Limb (tissue), 2 donors: Measurements from ENCODE around the gene SCT.

Experiments used
- DNase-seq, 2 donors: peaks; one replicate each; pipeline ENCODE4 v3.0.0-alpha.2; 2016; ENCODE audit errors: extremely low spot score in 2 of 2

The SCT gene

DNA sequence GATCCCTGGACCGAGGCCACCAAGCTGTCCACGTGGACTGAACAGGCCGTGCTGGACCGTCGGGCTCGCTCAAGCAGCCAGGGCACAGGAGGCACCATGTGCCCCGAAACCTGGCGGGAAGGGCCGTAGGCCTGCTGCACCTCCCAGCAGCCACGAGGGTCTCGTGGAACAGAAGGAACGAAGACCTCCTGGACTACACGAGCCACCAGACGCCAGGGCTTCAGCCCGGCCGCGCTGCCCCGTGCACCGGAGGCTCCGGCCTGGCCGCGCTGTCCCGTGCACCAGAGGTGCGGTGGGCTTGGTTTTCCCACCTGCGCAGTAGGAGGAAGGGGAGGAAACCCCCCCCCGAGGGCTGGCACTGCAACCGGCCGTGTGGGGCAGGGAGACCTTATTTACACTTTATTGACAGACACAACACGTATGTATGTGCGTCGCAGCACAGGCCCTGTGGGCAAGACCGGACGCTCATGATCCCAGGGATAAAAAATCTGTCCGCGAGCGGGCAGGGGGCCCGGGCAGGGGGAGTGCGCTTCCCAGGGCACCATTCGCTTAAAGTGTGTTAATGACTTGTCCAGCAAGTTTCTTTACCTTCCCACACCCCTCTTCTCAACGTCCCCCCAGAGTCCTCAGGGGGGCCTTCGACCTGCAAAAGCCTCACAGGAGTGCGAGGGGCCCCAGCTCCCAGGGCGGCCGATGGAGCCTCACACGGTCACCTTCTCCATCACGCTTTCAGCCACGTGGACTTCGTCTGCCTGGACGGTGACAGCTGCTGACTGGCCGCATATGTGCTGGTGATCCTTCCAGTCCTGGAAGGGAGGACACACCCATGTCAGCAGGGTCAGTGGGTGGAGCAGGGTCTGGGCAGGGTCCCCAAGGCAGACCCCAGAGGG, 17.1 kb upstream of the SCT start:
- no peak for DNase-seq

DNA sequence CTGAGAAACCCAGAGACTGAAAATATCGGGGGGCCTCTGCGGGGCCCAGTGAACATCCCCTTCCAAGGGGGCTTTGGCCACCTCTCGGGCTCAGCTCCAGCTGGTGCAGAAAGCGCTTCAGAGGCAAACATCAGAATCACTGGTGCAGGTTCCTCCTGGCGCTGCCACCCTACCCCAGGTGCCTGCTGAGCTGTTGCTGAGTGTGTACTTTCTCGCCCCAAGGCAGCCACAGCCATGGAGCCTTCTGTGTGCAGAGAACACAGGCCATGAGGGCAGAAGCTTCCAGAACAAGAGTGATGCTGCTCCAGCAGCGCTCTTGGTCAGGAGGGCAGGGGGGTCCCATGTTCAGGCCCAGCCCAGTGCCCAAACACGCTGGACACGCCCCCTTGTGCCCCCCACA, 16.4 kb upstream of the SCT start:
- DNase-seq: no peak

DNA sequence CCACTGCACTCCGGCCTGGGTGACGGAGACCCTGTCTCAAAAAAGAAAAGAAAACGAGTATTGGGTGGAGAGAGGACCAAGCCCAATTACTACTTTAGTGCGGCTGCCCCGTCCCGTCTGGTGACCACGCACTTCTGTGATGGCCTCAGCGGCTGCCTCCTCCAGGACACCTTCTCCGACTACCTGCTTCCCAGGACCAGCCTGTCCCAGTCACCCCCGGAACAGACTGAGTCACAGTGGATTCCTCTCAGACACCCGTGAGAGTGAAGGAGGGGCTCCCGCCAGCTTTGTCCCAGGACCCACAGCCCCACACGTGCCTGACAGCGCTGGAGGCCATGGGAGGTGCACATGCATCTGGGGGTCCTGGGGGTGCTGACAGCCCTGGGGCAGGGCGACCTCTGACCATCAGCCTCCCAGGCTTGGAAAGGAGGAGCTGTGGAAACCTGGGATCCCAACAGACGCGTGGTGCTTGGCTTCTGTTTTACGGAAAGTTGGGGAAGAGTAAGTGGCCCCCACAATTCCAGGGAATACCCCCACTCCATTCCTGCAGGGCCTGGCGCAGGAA, 14.9 kb upstream of the SCT start:
- DNase-seq: no peak

GRCh38 chr11:640021-640706, 13.2 kb upstream of the SCT start:
- DNase-seq: no peak

- no peak for DNase-seq
Measured at GRCh38 chr11:639332-639955, 12.5 kb upstream of the SCT start.

GRCh38 chr11:638631-639331, 11.8 kb upstream of the SCT start:
- no peak for DNase-seq

DNA sequence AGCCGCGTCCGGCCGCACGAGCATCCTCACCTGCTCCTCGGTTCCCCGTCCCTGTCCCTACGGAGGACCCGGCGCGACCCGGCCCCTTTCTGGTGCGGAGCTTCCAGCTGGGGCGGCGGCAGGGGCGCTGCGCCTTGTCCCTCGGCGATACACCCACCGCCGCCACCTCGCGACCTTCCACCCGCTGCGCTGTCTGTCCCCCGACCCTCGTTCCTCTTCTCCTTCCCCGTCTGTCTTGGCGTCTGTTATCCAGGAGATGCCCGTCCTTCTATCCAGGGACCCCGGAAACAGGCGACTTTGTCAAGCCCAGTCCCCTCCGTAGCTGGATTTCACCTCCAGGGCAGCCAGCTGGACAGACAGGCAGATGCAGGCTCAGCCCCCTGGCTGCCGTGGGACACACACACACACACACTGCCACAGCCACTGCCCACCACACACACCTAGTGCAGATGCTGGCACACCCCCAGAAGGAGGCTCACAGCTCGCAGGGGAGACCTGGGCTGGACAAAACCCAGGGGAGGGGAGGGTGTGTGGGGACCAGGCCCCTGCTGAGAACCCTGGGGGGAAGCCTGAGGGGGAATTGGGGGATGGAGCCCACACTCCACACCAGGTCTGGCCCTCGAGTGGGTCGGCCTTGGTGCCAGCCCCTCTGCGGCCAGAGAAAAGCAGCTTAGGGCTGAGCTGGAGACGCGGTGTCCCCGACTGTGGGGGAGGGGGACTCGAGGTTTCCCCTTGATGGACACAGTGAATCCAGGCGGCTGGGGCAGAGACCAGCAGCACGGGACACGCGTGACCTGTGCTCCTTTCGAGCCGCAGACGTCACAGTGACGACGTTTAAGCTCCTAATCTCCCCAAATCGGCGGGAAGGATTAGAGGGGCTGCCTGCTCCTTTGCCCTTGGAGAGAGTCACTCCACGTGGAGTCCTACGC, 10.9 kb upstream of the SCT start:
- DNase-seq: no peak

- DNase-seq: no peak
Measured at GRCh38 chr11:637333-637592, 10.3 kb upstream of the SCT start.

GRCh38 chr11:636511-637332, 9.7 kb upstream of the SCT start, which contains the start of gene DRD4:
TSS of gene DRD4 (plus strand) at chr11:637269. CDS start at chr11:637305, 36 bp downstream.
- no peak for DNase-seq

GRCh38 chr11:635945-636510, 9.0 kb upstream of the SCT start:
- DNase-seq: no peak

GRCh38 chr11:630871-631270, 3.9 kb upstream of the SCT start:
- DNase-seq: no peak

DNA sequence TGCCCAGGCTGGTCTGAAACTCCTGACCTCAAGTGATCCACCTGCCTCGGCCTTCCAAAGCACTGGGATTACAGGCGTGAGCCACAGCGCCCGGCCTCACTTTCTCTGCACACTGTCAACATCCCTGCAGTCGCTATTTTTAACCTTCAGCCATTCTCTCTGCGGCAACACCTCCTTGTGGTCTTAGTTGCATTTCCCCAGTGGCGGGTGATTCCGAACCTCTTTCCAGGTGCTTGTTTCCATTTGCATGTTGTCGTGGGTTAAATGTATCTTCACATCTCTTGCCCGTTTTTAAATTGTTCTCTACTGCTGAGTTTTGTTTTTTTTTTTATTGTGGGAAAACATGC, 2.2 kb upstream of the SCT start:
- peak in 1 of 2 donors; percentile 26 for DNase-seq

GRCh38 chr11:628056-628455, 1.1 kb upstream of the SCT start:
- peak in 1 of 2 donors; percentile 29 for DNase-seq

GRCh38 chr11:627308-627576, 261 bp upstream of the SCT start:
- peak in 1 of 2 donors; percentile 35 for DNase-seq

GRCh38 chr11:625636-626268, 1.2 kb downstream of the SCT start:
- no peak for DNase-seq

- peak in 1 of 2 donors; percentile 40 for DNase-seq
Measured at GRCh38 chr11:624705-625635, 2.0 kb downstream of the SCT start, which contains the start of gene CDHR5. TSS of gene CDHR5 (minus strand) at chr11:624955. CDS start at chr11:624902, 53 bp downstream.

DNA sequence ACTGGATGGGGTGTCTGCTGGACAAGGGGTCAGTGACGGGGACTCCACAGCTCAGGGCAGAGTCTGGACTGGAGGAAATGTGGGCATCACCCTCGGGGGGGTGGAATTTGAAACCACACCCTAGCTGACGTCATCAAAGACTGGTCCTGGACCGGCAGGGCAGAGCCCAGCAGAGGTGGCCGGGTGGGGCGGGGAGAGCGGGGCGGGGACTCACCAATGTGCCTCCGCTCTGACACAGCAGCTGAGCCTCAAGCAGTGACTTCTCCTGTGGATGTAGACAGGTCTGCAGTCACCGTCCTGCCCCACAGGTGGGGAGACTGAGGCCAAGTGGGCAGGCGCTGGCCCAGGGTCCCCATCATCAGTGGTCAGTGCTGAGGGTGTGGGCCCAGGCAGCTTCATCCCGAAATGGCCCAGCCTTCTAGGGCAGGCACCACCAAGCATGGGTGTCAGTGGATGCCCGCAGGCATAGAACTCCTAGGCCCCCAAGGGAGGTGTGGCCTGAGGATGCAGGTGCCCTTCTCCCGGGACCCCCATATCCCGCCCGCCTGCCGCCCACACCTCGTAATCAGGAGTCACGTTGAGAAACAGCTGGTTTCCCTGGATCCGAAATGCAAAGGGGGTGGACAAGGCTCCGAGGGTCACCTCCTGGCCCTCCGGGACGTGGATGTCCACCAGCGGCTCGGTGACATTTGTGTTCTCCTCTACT, 2.8 kb downstream of the SCT start:
- peak in 1 of 2 donors; percentile 43 for DNase-seq
